Panc1 (cell line): ENCODE results near the gene SLIT3.

Source experiments
- CTCF ChIP-seq: fragments of 450-650 bp; IDR thresholded peaks from 2 replicates; pipeline ENCODE4 v1.5.1; 2017; ENCODE audit warnings: mild to moderate bottlenecking
- POLR2AphosphoS5 ChIP-seq: IDR thresholded peaks from 2 replicates; pipeline ENCODE4 v1.6.1; 2012; ENCODE audit warnings: mild to moderate bottlenecking, low read depth, low read length, moderate library complexity
- REST ChIP-seq, 2 experiments: IDR thresholded peaks; 2 replicates each; pipeline ENCODE4 v1.6.1; 2011 to 2012; ENCODE audit warnings: low read depth in 2 of 2, control low read depth in 1 of 2, low read length in 1 of 2, mild to moderate bottlenecking in 1 of 2, moderate library complexity in 1 of 2; ENCODE audit not compliant: insufficient read depth in 1 of 2
- SIN3A ChIP-seq: IDR thresholded peaks from 2 replicates; pipeline ENCODE4 v1.6.1; 2012; ENCODE audit warnings: low read depth, mild to moderate bottlenecking, low read length, moderate library complexity, borderline replicate concordance; ENCODE audit not compliant: insufficient read depth
- TCF7L2 ChIP-seq: IDR thresholded peaks from 2 replicates; pipeline ENCODE4 v1.6.1; 2011; ENCODE audit warnings: mild to moderate bottlenecking, low read depth, low read length, inconsistent platforms

- TF ChIP-seq CTCF (no peak), POLR2AphosphoS5 (no peak), SIN3A (no peak), TCF7L2 (no peak), REST (IDR thresholded peaks at IDR 0.05; ENCODE audit: insufficient read depth in 1 of 2, low read depth in 2 of 2, low read length in 1 of 2) (no peak)
Observed at GRCh38 chr5:168962306-168962705, 338.6 kb downstream of the SLIT3 start.
